ENCODE measurements around the gene NBEA. TPM values are rescaled to one million over a fixed set of nuclear protein-coding genes. Genes with fewer than 3 reads are reported as not detected.

Gene NBEA
- total RNA-seq, 2 donors from 2014 or later: 15.2 to 15.9 TPM

- 1 to 2% methylated on average over 21 to 68 of the region's 68 CpGs for WGBS, 2 experiments (ENCODE audit: insufficient coverage in 1 of 2, insufficient read length in 1 of 2)
- peak; percentile 86 for DNase-seq
- Mint-ChIP-seq H3K36me3 (ENCODE audit: low read depth) (no peaks in the 10 kb centered on the region), H3K27me3 (ENCODE audit: insufficient read depth) (peaks cover 79% of the 10 kb centered on the region), H3K4me3 (peak overlapping the region; percentile 66), H3K27ac (no peak overlapping the region), H3K9me3 (no peaks in the 10 kb centered on the region), H3K4me1 (peaks cover 34% of the 10 kb centered on the region)
- Histone ChIP-seq H3K27ac (ENCODE audit: low read depth, low read length) (peak overlapping the region; percentile 30), H3K36me3 (ENCODE audit: control insufficient read depth, insufficient read depth, low read length) (no peaks in the 10 kb centered on the region), H3K4me3 (ENCODE audit: low read length) (peak overlapping the region; percentile 83), H3K27me3 (ENCODE audit: control insufficient read depth, insufficient read depth, low read length, poor library complexity, severe bottlenecking) (peaks cover 72% of the 10 kb centered on the region), H3K4me1 (ENCODE audit: control insufficient read depth, insufficient read depth, low read length) (peaks cover 6% of the 10 kb centered on the region), H3K9me3 (ENCODE audit: control insufficient read depth, low read length) (no peaks in the 10 kb centered on the region), H3K9ac (ENCODE audit: extremely low read depth, low read length, poor library complexity, severe bottlenecking) (peak overlapping the region; percentile 33)
- TF ChIP-seq CTCF (conservative IDR thresholded peaks at IDR 0.05): no peak
These were observed 528.9 kb downstream of the NBEA start for GRCh38 chr13:35470671-35471661.

GRCh38 chr13:35471706-35472322 is 529.7 kb downstream of the NBEA start:
- no peak overlapping the region for H3K27ac Mint-ChIP-seq
- 5 to 8% methylated on average over 11 to 27 of the region's 28 CpGs for WGBS, 2 experiments (ENCODE audit: insufficient coverage in 1 of 2, insufficient read length in 1 of 2)
- H3K27me3 ChIP-seq (ENCODE audit: control insufficient read depth, insufficient read depth, low read length, poor library complexity, severe bottlenecking): peaks cover 81% of the 10 kb centered on the region

More at GRCh38 chr13:35471706-35472322, 529.7 kb downstream of the NBEA start:
- Histone ChIP-seq H3K9ac (ENCODE audit: extremely low read depth, low read length, poor library complexity, severe bottlenecking) (no peak overlapping the region), H3K4me3 (ENCODE audit: low read length) (peak overlapping the region; percentile 83), H3K4me1 (ENCODE audit: control insufficient read depth, insufficient read depth, low read length) (peaks cover 6% of the 10 kb centered on the region), H3K27ac (ENCODE audit: low read depth, low read length) (no peak overlapping the region), H3K36me3 (ENCODE audit: control insufficient read depth, insufficient read depth, low read length) (no peaks in the 10 kb centered on the region), H3K9me3 (ENCODE audit: control insufficient read depth, low read length) (no peaks in the 10 kb centered on the region)
- H3K4me3 Mint-ChIP-seq: peak overlapping the region; percentile 66
- H3K36me3 Mint-ChIP-seq (ENCODE audit: low read depth): no peaks in the 10 kb centered on the region
- peaks cover 43% of the 10 kb centered on the region for H3K4me1 Mint-ChIP-seq
- H3K27me3 Mint-ChIP-seq (ENCODE audit: insufficient read depth): peaks cover 87% of the 10 kb centered on the region
- no peak for TF ChIP-seq CTCF (conservative IDR thresholded peaks at IDR 0.05)
- peak; percentile 60 for DNase-seq
- no peaks in the 10 kb centered on the region for H3K9me3 Mint-ChIP-seq
